ENCODE results near the gene SLAIN2.
"Not testable (repeated sequence)": the region's sequence is repeated elsewhere in the genome, so short reads cannot be mapped to it uniquely, and the experiment has no call there.

Gene SLAIN2

GRCh38 chr4:48370260-48371134, 29.2 kb downstream of the SLAIN2 start:
- DNase-seq: no peak

- DNase-seq: no peak
Observed at GRCh38 chr4:48372272-48372671, 30.9 kb downstream of the SLAIN2 start.

- DNase-seq: no peak
Observed at GRCh38 chr4:48375651-48376304, 34.4 kb downstream of the SLAIN2 start.

GRCh38 chr4:48379587-48380180, 38.4 kb downstream of the SLAIN2 start:
- no peak for DNase-seq

- no peak for DNase-seq
Observed at GRCh38 chr4:48380583-48381167, 39.3 kb downstream of the SLAIN2 start.

- no peak for DNase-seq
Observed at GRCh38 chr4:48388525-48389154, 47.3 kb downstream of the SLAIN2 start.

- DNase-seq: no peak
Observed at GRCh38 chr4:48396043-48396442, 54.7 kb downstream of the SLAIN2 start.

GRCh38 chr4:48400416-48400815, 59.1 kb downstream of the SLAIN2 start:
- DNase-seq: no peak

- DNase-seq: no peak
Observed at GRCh38 chr4:48403358-48403757, 62.0 kb downstream of the SLAIN2 start.

- DNase-seq: no peak
Observed at GRCh38 chr4:48403779-48404178, 62.5 kb downstream of the SLAIN2 start.

- no peak for DNase-seq
Observed at GRCh38 chr4:48405924-48406323, 64.6 kb downstream of the SLAIN2 start.

GRCh38 chr4:48409203-48409602, 67.9 kb downstream of the SLAIN2 start:
- DNase-seq: no peak

GRCh38 chr4:48410812-48411211, 69.5 kb downstream of the SLAIN2 start:
- no peak for DNase-seq

GRCh38 chr4:48420144-48420543, 78.8 kb downstream of the SLAIN2 start:
- no peak for DNase-seq

- DNase-seq: no peak
Observed at GRCh38 chr4:48421101-48421500, 79.8 kb downstream of the SLAIN2 start.

- no peak for DNase-seq
Observed at GRCh38 chr4:48428926-48429325, 87.6 kb downstream of the SLAIN2 start.

- no peak for DNase-seq
Observed at GRCh38 chr4:48429709-48430474, 88.6 kb downstream of the SLAIN2 start.

GRCh38 chr4:48431401-48431800, 90.1 kb downstream of the SLAIN2 start:
- DNase-seq: no peak

GRCh38 chr4:48432017-48432416, 90.7 kb downstream of the SLAIN2 start:
- DNase-seq: no peak

GRCh38 chr4:48436318-48436717, 95.0 kb downstream of the SLAIN2 start:
- DNase-seq: no peak

GRCh38 chr4:48439988-48440387, 98.7 kb downstream of the SLAIN2 start:
- DNase-seq: no peak

- DNase-seq: not testable (repeated sequence)
Observed at GRCh38 chr4:48440914-48441313, 99.6 kb downstream of the SLAIN2 start.

Data from T-helper 9 cell (primary cell).